HG03565 (cell line): Measurements from ENCODE around the gene ALK.

ENCODE experiments used
- ATAC-seq: cut with Tn5 transposase; IDR thresholded peaks from one replicate; pipeline ENCODE4 v1.9.1; 2021; ENCODE audit warnings: mild to moderate bottlenecking, moderate library complexity; ENCODE audit not compliant: unreplicated experiment

The ALK gene

GRCh38 chr2:29305762-29306161, 615.6 kb downstream of the ALK start:
- ATAC-seq: no peak

GRCh38 chr2:29304399-29305060, 616.9 kb downstream of the ALK start:
- ATAC-seq: no peak

GRCh38 chr2:29296585-29296984, 624.8 kb downstream of the ALK start:
- no peak for ATAC-seq

- no peak for ATAC-seq
Measured at GRCh38 chr2:29295845-29296244, 625.5 kb downstream of the ALK start.

- ATAC-seq: no peak
Measured at GRCh38 chr2:29293830-29294438, 627.5 kb downstream of the ALK start.

- no peak for ATAC-seq
Measured at GRCh38 chr2:29290293-29291047, 630.9 kb downstream of the ALK start.

- ATAC-seq: no peak
Measured at GRCh38 chr2:29284671-29285070, 636.7 kb downstream of the ALK start.

GRCh38 chr2:29281916-29282247, 639.5 kb downstream of the ALK start:
- ATAC-seq: no peak

GRCh38 chr2:29281086-29281915, 640.1 kb downstream of the ALK start:
- no peak for ATAC-seq

- no peak for ATAC-seq
Measured at GRCh38 chr2:29278966-29279365, 642.4 kb downstream of the ALK start.

GRCh38 chr2:29276151-29276550, 645.2 kb downstream of the ALK start:
- no peak for ATAC-seq

GRCh38 chr2:29275186-29275585, 646.2 kb downstream of the ALK start:
- ATAC-seq: no peak

GRCh38 chr2:29273685-29274611, 647.4 kb downstream of the ALK start:
- ATAC-seq: no peak

- no peak for ATAC-seq
Measured at GRCh38 chr2:29273004-29273684, 648.2 kb downstream of the ALK start.

- ATAC-seq: no peak
Measured at GRCh38 chr2:29272311-29272710, 649.1 kb downstream of the ALK start.

GRCh38 chr2:29270701-29271121, 650.7 kb downstream of the ALK start:
- ATAC-seq: no peak

- no peak for ATAC-seq
Measured at GRCh38 chr2:29269765-29270109, 651.6 kb downstream of the ALK start.

GRCh38 chr2:29269095-29269764, 652.2 kb downstream of the ALK start:
- no peak for ATAC-seq

- no peak for ATAC-seq
Measured at GRCh38 chr2:29267720-29268119, 653.7 kb downstream of the ALK start.
